Ammon's horn (tissue), 1 donor: ENCODE data around the gene TMEM120B.
A peak's percentile ranks its signal among the peaks of the same experiment; 100 is the strongest.
"Not testable (repeated sequence)": the region's sequence is repeated elsewhere in the genome, so short reads cannot be mapped to it uniquely, and the experiment has no call there.

Source experiments
- DNase-seq: peaks from one replicate; pipeline ENCODE4 v3.0.0-alpha.2; 2016; ENCODE audit warnings: low spot score

The TMEM120B gene

DNA sequence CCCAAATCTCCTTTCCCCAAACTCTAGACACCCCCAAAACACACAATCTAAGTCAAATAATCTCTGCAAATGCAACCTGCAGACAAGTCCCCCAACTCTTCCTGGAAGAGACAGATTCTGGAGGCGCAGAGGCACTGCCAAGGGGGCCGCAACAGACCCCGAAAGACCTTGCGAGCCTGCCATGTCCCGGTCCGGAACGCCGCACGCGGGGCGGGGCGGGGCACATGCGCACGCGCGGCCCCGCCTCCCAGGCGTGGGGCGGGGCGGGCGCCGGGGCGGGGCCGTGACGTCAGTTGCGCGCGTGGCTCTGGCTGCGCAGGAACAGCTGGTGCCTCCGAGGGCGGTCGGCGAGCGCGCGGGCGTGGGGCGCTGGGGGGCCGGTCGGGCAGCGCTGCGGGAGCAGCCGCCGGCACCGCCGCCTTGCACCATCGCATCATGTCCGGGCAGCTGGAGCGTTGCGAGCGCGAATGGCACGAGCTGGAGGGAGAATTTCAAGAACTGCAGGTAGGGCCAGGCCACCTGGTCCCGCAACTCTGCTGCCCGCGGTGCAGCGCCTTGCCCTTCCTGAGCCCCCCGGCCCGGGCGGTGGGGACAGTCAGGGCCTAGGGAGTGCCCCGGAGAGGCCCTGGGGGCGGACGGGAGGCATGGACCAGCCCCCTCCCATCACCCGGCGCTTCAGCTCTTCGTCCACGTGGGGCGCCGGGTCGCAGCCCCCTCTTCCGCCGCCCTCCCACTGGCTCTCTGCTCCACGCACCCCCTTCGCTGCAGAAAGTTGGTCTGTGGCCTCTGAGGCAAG lies at the start of gene TMEM120B:
TSS of gene TMEM120B (plus strand) at position 292 of the 796 bp plus-strand sequence. CDS start at position 436, 144 bp downstream.
- peak; percentile 89 for DNase-seq

DNA sequence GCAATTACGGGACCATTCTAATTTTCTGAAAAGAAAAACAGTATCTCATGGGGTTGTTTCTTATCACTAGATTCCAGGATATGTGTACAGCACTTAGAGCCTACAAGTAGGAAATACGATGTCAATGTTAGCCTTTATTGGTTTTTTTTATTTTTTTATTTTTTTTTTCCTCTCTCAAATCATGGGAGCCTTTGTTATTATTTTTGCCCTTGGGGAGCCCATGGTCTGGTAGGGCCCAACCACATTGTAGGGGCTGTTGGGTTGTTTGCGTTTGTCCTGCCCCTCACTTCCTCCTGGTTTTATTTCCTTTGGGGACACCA lies 49.0 kb upstream of the TMEM120B start:
- DNase-seq = no peak

DNA sequence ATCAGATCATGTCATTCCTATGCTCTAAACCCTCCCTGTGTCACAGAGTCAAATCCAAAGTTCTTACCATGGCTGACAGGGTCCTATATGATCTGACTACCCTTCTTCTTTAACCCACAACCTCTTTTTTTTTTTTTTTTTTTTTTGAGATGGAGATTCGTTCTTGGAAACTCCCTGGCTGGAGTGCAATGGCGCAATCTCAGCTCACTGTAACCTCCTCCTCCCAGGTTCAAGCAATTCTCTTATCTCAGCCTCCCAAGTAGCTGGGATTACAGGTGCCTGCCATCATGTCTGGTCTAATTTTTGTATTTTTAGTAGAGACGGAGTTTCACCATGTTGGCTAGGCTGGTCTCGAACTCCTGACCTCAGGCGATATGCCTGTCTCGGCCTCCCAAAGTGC lies 45.7 kb upstream of the TMEM120B start:
- DNase-seq = not testable (repeated sequence)

DNA sequence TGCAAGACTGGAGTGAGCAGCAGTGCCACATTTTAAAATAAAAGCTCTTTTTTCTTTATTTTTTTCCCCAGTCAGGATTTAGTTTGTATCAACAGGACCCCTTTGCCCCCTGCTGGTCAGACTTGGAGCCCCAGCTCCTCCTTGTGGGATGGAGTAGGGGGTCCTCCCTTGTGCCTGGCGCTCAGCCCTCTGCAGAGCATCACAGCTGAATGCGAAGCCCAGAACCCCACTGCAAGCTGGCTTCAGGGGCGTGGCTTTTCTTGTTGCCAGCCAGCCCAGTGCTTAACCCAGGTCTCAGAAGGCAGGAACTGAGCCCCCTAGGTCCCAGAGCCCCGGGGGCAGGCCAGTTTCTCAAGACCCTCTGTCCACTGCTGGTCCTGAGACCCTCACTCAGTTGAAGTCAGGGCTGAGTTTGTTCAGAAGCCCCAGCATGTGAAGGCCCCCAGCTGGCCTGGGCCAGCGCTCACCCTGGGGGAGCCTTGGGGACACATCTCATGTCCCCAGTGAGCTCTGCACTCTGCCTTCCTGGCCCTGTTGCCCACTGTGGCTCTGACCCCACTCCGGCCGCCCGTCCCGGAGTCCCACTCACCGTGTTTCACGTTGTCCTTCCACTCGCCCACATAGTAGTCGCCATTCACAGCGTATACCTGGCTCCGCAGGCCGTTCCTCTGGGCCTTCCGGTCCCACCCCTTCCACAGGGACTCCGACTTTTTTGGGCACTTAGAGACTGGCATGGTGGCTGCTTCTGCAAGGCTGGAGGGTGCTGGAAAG lies 43.6 kb upstream of the TMEM120B start:
- no peak for DNase-seq

DNA sequence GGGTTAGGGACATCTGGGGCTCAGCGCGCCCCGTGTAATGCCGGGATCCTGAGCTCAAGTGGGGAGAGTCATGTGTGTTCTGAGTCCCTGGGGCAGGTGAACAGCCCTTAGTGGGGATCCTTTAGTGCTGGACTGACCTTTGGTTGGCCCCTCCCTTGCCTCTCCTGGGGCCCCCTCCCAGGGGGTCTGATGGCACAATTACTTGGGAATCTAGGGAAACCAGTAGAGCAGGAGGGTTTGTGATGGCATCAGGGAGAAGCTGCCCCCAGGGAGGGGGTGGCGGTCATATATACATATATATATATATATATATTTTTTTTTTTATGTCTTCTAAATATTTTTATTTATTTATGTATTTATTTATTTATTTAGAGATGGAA lies 43.0 kb upstream of the TMEM120B start, which contains the start of gene MORN3:
TSS of gene MORN3 (minus strand) at position 134 of the 380 bp plus-strand sequence. CDS start 171 bp downstream, outside the sequence.
- DNase-seq = no peak

DNA sequence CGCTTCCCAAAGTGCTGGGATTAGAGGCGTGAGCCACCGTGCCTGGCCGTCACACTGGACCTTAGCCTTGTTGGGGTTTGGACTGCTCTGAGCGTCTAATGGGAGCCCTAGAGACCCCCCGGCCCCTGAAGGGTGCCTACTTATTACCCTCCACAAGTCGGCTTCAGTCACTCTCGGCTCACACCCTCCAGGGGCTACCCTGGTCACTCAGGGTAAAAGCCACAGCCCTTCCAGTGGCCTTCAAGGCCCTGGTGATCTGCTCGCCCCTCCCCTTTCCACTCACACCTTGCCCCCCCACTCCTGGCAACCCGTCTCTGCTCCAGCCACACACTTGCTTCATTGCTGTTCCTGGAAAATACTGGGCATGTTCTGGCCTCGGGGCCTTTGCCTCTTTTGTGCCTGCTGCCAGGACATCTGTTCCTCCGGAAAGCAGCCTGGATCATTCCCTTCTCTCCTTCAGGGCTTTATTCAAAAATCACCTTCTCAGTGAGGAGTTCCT lies 39.5 kb upstream of the TMEM120B start:
- DNase-seq = no peak

DNA sequence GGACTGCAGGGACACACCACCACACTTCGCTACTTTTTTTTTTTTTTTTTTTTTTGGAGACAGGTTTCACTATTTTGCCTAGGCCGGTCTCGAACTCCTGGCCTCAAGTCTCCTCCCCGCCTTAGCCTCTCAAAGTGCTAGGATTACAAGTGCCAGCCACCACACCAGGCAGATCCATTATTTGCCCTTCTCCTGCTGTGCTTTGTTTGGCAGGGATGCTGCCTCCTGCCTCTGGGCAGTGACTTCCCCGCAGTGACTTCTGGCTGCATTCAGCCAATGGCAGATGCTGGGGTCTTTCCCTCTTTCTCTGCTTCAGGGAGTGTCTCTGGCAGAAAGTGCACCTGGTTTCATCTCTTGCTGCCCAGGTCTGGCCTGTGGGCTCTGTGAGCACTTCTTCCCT lies 36.4 kb upstream of the TMEM120B start:
- DNase-seq = no peak

DNA sequence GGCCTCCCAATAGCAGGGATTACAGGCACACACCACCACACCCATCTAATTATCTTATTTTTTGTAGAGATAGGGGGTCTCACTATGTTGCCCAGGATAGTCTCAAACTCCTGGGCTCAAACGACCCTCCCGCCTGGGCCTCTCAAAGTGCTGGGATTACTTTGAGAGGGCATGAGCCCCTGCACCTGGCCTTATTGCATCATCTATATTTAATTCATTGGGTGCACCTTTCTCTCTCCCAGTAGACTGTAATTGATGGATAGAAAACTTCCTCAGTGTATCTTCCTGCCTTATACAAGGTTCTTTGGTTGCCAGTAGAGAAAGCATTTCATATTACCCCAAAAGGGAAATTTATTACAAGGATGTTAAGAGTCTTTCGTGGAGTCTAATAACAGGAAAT lies 34.2 kb upstream of the TMEM120B start:
- DNase-seq = no peak

DNA sequence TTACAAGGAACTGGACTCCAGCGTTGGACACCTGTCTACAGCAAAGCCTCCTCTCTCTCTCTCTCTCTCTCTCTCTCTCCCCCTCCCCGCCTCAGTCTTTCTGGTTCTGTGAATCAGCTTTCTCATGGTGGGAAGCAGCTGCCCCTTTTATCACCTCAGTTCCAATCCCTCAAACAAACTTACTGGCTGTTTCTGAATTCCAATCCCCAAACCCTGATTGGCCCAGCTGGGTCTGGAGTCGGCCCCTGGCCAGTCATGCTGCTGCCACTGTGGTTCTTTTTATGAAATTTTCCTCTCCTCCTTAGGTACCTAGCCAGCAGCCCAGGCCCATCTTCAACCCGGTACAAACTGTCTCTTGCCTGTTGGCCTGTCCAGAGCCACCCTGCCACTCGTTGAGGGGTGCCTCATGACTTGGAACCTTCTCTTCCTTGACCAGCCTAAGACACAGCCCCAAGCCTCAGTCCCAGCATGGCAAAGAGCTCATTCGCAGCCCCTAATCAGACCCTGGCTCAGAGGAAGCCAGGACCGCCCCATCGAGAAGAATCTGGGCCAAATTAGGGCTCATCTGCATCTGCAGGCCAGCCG lies 33.7 kb upstream of the TMEM120B start:
- no peak for DNase-seq

DNA sequence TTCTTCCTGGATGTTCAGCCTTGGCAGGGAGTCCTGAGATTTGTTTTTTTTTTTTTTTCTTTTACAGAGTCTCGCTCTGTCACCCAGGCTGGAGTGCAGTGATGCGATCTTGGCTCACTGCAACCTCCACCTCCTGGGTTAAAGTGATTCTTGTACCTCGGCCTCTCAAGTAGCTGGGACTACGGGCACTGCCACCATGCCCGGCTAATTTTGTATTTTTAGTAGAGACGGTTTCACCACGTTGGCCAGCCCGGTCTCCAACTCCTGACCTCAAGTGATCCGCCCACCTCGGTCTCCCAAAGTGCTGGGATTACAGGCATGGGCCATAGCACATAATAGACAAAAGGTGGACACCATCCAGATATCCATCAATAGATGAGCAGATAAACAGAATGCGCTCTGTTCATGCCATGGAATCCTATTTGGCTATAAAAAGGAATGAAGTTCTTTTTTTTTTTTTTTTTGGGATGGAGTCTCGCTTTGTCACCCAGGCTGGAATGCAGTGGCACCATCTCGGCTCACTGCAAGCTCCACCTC lies 32.8 kb upstream of the TMEM120B start:
- DNase-seq = not testable (repeated sequence)

DNA sequence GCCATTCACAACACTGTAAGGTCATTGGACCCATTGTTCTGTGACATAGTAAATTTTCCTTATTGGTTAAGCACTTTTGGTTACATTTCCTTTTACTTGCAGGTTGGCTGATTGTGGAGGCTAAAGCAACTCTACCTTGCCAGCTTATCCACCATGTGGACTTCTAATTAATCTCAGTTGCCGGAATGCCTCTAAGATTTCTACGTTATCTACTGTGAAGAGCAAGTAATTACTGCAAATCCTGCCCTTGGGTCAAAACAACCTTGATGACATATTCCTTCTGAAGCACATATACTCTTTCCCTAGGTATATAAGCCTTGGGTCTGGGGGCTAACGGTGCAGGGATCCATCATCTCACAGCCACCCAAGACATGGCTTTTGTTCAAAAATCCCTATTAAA lies 23.6 kb upstream of the TMEM120B start:
- no peak for DNase-seq

DNA sequence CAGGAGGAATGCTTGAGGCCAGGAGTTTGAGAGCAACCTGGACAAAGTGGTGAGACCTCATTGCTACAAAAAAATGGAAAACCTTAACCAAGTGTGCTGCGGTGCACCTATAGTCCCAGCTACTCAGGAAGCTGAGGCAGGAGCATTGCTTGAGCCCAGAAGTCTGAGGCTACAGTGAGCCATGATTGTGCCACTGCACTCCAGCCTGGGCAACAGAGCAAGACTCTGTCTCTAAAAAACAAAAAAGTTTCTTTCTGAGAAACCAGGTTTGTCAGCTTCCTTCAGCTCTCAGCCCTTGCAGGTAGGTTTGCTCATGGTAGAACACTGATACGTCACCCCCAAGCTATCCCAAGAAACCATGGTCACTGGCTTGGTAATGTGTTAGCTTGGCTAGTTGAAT lies 23.1 kb upstream of the TMEM120B start:
- DNase-seq = no peak

DNA sequence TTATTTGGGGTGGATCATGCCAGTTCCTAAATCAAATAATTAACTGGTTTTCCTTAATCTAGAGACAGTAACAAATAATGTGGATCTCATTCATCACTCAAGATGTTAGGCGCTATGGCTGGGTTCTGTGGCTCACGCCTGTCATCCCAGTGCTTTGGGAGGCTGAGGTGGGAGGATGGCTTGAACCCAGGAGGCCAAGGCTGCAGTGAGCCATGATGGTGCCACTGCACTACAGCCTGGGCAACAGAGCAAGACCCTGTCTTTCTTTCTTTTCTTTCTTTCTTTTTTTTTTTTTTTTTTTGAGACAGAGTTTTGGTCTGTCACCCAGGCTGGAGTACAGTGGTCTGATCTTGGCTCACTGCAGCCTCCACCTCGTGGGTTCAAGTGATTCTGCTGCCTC lies 19.8 kb upstream of the TMEM120B start:
- not testable (repeated sequence) for DNase-seq

DNA sequence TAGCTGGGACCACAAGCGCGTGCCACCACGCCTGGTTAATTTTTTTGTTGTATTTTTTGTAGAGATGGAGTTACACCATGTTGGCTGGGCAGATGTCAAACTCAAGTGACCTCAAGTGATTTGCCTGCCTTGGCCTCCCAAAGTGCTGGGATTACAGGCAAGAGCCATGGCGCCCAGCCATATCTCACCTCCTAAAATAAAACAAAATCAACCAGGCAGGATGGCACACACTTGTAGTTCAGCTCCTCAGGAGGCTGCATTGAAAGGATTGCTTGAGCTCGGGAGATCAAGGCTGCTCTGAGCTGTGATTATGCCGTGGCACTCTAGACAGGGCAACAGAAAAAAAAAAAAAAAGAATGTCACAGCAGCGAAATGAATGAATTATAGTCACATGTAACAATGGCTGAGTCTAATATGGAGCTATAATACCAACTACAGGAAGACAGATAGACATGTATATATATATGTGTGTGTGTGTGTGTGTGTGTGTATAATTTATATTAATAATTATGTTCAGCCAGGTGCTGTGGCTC lies 19.3 kb upstream of the TMEM120B start:
- DNase-seq = no peak

DNA sequence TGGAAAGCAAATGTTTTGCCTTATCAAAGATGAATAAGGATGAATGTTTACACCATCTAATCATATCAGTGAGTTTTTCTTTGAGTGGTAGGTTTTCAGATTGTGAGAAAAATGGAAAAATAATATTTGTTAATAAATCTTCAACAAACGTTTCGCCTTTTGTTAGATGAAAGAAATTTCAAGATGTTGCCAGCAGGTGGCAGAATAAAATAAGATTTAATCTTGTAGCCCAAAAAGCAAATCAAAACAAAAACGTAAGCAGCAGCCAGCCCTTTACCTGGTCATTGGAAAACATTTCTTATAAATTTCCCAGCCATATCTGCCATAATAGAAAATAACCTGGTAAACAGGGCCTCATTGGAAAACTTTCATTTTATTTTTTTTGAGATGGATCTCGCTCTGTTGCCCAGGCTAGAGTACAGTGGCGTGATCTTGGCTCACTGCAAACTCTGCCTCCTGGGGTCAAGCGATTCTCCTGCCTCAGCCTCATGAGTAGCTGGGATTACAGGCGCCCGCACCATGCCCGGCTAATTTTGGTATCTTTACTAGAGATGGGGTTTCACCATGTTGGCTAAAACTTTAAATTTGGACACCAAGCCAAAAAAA lies 15.4 kb upstream of the TMEM120B start:
- peak; percentile 39 for DNase-seq

DNA sequence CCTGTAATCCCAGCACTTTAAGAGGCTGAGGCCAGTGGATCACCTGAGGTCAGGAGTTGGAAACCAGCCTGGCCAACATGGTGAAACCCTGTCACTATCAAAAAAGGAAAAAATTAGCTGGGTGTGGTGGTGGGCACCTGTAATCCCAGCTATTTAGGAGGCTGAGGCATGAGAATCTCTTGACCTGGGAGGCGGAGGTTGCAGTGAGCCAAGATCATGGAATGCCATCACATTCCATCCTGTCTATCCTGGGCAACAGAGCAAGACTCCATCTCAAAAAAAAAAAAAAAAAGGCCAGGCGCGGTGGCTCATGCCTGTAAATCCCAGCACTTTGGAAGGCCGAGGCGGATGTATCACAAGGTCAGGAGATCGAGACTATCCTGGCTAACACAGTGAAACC lies 14.7 kb upstream of the TMEM120B start:
- DNase-seq = not testable (repeated sequence)

DNA sequence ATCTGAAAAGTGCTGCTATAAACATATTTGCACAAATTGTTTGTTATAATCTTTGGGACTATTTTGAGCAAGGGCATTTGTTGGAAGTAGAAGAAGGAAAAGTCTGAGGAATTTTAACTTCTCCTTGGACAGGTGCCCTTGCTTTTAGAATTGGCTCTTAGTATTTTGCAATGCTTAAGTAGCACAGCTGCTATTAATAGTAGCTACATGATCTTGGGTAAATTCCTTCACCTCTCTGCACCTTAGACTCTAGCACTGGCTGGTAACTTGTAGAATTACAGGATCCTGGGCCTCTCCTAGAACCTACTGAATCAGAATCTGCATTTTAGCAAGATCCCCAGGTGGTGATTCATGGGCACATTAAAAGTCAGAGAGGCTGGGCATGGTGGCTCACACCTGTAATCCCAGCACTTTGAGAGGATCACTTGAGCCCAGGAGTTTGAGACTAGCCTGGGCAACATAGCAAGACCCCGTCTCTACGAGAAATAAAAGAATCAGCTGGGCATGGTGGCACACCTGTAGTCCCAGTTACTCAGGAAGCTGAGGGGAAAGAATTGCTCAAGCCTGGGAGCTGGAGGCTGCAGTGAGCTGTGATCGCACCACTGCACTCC lies 10.8 kb upstream of the TMEM120B start:
- DNase-seq = no peak

DNA sequence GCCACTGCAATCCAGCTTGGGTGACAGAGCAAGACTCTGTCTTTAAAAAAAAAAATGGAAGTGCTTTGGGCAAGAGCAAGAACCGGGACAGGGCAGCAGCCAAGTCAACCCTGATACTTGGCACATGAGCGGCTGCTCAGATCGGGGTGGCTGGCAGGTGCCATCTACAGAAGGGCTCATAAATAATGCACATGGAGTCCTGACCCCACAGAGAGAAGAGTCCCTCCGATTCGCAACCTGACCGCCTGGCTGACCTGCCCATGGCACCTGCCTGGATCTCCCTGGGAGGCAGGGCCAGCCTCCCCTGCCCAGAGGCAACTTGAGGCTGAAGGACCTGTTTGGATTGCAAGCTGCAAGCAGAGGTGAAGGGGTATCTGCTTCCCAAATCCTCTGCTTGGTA lies 9.6 kb upstream of the TMEM120B start:
- DNase-seq = no peak

DNA sequence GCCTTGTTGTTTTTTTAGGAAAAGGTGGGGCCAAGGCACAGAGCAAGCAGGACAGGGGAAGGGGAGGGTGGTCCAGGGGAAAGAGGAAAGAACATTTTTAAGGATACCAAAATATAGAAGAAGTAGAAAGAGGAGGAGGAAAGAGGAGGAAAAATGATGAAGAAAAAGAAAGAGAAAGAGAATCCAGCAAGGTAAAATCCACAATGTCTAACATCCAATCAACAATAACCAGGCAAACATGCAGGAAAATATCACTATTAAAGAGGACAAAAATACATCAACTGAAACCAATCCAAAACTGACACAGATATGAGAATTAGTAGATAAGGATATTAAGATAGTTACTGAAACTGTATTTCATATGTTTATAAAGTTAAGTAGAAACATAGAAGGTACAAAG lies 7.0 kb upstream of the TMEM120B start:
- no peak for DNase-seq

DNA sequence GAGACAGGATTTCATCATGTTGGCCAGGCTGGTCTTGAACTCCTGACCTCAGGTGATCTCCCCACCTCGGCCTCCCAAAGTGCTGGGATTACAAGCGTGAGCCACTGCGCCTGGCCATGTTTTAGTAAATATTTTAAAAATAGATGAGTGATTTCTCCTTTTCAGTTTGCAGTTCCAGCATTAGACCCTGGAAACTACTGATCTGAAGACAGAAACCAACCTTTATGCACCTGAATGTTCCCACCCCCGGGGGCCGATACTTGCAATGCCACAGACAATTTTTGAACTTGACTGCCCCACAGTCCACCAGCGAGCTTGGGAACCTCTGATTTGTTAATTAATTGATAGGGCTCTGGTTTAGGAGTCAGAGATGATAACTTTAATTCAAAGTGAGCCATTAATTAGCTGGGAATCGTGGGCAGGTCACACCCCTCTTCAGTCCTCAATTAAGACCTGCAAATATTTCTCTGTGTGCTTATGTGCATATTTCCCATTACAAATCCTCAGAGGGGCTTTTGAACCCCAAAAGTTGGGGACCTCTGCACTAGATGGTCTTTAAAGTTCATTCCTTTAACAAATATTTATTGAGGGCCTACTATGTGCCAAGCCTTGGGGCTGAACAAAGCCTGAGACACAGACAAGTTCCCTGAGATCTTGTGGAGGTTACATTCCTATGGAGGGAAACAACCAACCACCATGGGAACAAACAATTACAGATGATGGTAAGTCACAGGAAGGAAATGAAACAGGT lies 4.1 kb upstream of the TMEM120B start:
- DNase-seq = no peak

DNA sequence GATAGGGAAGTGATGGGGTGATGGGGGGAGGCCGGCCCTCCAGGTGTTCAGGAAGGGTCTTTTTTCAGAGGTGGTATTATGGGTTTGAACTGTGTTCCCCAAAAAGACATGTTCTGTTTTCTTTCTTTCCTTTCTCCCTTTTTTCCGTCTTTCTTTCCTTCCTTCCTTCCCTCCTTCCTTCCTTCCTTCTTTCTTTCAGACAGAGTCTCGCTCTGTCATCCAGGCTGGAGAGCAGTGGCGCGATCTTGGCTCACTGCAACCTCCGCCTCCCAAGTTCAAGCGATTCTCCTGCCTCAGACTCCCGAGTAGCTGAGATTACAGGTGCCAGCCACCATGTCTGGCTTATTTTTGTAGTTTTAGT lies 3.5 kb upstream of the TMEM120B start:
- DNase-seq = not testable (repeated sequence)
